Activated CD8-positive, alpha-beta memory T cell treated with anti-CD3 and anti-CD28 coated beads, Interleukin-2, amount 10 ng/mL, durations not matched to agents 7 days and 5 days (primary cell): ENCODE data around the gene LGALSL. TPM values are rescaled to one million over a fixed set of nuclear protein-coding genes. Genes with fewer than 3 reads are reported as not detected.

ENCODE experiments used
- ATAC-seq: fragments of 150-1000 bp; cut with Tn5 transposase; one replicate; pipeline ENCODE4 v1.10.0; 2021; ENCODE audit warnings: moderate library complexity
- CTCF ChIA-PET: fragments of 350-600 bp; sonication (Branson Sonifier 250); formaldehyde crosslinking; loops from one replicate; lab custom pipeline; 2021; ENCODE audit warnings: antibody characterized with exemption; lab: Charles Lee
- DNase-seq: peaks from one replicate; pipeline ENCODE4 v3.0.0-alpha.2; 2020
- H3K27ac Mint-ChIP-seq: one replicate; pipeline ENCODE4 v1.8.0; 2021; ENCODE audit warnings: mild to moderate bottlenecking, mixed read lengths
- H3K27me3 Mint-ChIP-seq: one replicate; pipeline ENCODE4 v1.8.0; 2021; ENCODE audit warnings: mixed read lengths
- H3K36me3 Mint-ChIP-seq: one replicate; pipeline ENCODE4 v1.8.0; 2021; ENCODE audit warnings: mild to moderate bottlenecking, mixed read lengths
- H3K4me1 Mint-ChIP-seq: one replicate; pipeline ENCODE4 v1.8.0; 2021; ENCODE audit warnings: mixed read lengths
- H3K4me3 Mint-ChIP-seq: one replicate; pipeline ENCODE4 v1.8.0; 2021; ENCODE audit warnings: mild to moderate bottlenecking, moderate library complexity, mixed read lengths
- H3K9me3 Mint-ChIP-seq: one replicate; pipeline ENCODE4 v1.8.0; 2022; ENCODE audit warnings: low read depth, mixed read lengths
- total RNA-seq, 2 experiments: library from RNA; stranded (reverse); gene quantifications; one replicate each; pipeline ENCODE4 v1.2.3, GENCODE V29; 2021

Gene LGALSL
- total RNA-seq, 2 experiments from 2014 or later, result 1.1 to 1.3 TPM

DNA sequence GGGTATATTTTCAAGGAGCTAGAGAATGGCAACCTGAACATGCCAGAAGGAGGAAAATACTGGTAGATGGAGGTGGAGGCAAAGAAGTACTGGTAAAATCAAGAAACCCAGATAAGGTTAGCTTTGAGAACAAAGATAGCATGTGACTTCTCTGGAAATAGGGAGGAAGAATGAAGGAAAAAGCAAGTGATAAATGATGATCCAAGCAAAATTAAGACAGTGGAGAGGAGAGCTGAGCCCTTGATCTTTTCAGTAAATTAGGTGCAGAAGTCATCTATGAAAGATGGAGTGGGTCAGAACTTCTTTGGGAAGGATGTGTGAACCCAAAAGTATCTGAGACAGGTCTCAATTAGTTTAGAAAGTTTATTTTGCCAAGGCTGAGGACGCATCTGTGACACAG, 44.5 kb downstream of the LGALSL start:
- no peak overlapping the region for H3K4me3 Mint-ChIP-seq
- DNase-seq, result no peak
- peaks cover 29% of the 10 kb centered on the region for H3K4me1 Mint-ChIP-seq
- peaks cover 22% of the 10 kb centered on the region for H3K27me3 Mint-ChIP-seq
- H3K9me3 Mint-ChIP-seq, result no peaks in the 10 kb centered on the region
- CTCF ChIA-PET, result interaction anchor here (1.2 to 8.4 kb wide), 3 partner anchors 10 to 167 kb away, joined by 3 to 48 read pairs (median 7); no protein-coding TSS in a partner anchor
- no peaks in the 10 kb centered on the region for H3K36me3 Mint-ChIP-seq
- H3K27ac Mint-ChIP-seq, result no peak overlapping the region
- no peak for ATAC-seq

DNA sequence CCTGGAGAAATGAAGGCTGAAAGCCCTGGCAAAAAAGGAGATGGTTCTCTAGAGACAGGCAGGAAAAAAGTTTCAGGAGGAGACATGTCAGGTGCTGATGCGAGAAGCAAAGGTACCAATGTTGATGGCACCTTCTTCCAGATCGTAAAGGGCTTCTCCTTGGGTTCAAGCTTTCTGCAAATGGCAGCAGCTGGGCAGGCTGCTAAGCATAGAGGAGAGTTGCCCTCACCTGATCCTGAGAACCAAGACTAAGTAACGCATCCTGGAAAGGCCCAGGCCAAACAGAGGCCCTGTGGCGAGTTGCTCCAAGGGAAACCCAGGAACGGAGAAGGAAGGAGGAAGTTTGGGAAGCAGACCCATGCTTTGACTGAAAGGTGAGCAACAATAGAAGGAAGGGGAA, 46.6 kb downstream of the LGALSL start:
- Mint-ChIP-seq H3K4me3 (no peak overlapping the region), H3K9me3 (no peaks in the 10 kb centered on the region), H3K4me1 (peaks cover 29% of the 10 kb centered on the region), H3K27ac (no peak overlapping the region), H3K27me3 (peaks cover 18% of the 10 kb centered on the region), H3K36me3 (no peaks in the 10 kb centered on the region)
- CTCF ChIA-PET, result interaction anchor here (0.9 to 8.4 kb wide), 2 partner anchors 12 to 366 kb away, joined by 3 to 48 read pairs; no protein-coding TSS in a partner anchor
- DNase-seq (no peak), ATAC-seq (no peak)

DNA sequence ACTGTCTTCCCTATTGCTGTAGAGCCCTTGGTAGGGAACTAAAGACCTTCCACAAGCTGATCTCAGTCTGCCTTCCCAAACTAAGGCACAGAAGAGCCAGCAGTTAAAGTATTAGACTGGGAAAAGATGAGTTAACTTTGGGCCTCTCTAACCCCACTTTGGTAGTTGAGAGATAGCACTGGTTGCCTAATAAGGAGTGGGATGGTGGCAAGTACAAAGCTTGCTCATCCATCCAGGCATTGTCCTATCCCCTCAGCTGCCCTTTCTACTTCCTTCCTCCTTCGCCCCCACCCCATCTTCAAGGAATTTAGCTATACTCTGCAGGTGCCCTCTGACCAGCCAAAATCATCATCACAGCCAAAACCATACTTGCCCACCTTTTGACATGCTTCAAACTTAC, 48.0 kb downstream of the LGALSL start:
- Mint-ChIP-seq H3K4me3 (no peak overlapping the region), H3K27ac (no peak overlapping the region), H3K36me3 (no peaks in the 10 kb centered on the region), H3K27me3 (peaks cover 16% of the 10 kb centered on the region), H3K9me3 (no peaks in the 10 kb centered on the region), H3K4me1 (peaks cover 27% of the 10 kb centered on the region)
- no peak for DNase-seq
- no peak for ATAC-seq
- CTCF ChIA-PET, result interaction anchor here (1.3 to 8.4 kb wide), 4 partner anchors 14 to 566 kb away, joined by 4 to 48 read pairs (median 7); no protein-coding TSS in a partner anchor

DNA sequence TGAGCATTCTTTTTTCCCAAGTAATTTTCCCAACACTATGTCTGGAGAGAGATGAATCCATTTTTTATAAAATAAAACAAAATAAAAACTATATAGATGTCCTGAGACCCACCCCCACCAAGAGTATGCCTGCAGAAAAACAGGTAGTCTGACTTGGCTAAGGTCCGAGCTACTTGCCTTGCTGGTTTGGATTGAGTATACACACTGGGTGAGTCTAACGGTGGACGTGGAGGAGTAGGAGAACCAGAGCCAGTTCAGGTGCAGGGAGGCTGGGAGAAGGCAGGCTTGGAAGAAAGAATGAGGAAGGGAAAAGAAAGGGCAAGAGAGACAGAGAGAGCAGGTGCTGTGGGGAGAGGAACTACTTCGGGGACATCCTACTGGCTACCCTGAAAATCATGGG, 48.9 kb downstream of the LGALSL start:
- no peak for ATAC-seq
- H3K4me1 Mint-ChIP-seq, result peaks cover 27% of the 10 kb centered on the region
- H3K9me3 Mint-ChIP-seq, result no peaks in the 10 kb centered on the region
- peaks cover 14% of the 10 kb centered on the region for H3K27me3 Mint-ChIP-seq
- CTCF ChIA-PET, result interaction anchor here (0.5 to 8.4 kb wide), 4 partner anchors 8 to 966 kb away, joined by 3 to 48 read pairs (median 6); no protein-coding TSS in a partner anchor
- no peak for DNase-seq
- no peak overlapping the region for H3K4me3 Mint-ChIP-seq
- no peaks in the 10 kb centered on the region for H3K36me3 Mint-ChIP-seq
- no peak overlapping the region for H3K27ac Mint-ChIP-seq

DNA sequence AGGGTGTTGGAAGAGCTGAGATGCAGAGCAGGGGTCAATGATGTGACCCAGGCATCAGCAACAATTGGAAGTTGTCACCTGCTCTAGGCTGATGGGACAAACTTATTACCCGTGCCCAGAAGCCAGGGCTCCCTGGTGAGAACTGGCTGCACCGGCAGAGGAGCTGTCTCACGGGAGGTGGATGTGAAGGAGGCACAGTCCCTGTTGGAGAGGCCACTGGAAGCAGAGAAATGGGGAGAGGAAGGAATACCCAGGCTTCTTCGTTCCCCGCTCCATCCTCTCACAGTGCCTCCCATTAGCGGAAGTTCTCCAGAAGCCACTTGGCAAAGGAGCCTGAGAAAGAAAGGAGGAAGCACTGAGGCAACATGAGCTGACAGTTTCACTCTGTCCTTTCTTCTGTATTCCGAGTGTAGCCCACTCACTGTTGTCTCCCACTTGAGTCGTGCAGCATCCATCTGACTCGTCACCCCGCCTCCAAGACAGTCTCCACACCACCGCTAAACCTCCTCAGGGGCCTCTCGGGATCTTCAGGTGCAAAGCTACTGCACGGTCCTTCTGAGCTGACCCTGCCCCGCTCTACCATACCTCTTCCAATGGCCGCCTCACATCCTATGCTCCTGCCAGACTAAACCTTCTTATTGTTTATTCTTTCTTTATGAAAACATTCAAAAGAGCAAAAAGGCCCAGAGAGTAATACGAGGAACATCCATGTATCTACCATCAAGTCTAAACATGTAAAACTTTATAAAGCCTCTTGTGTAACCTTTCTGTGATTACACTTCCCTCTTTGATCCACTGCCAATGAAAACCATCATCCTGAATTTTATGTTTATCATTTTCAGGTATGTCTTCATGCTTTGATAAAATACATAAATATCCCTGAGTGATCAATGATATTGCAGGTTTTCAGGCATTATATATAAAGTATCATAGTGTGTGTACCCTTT, 51.1 kb downstream of the LGALSL start:
- no peak for ATAC-seq
- Mint-ChIP-seq H3K27me3 (peaks cover 11% of the 10 kb centered on the region), H3K27ac (no peak overlapping the region), H3K4me1 (peaks cover 18% of the 10 kb centered on the region), H3K4me3 (no peak overlapping the region), H3K36me3 (no peaks in the 10 kb centered on the region), H3K9me3 (no peaks in the 10 kb centered on the region)
- DNase-seq, result no peak
- CTCF ChIA-PET, result interaction anchor here (1.1 to 1.3 kb wide), 2 partner anchors 17 to 18 kb away, joined by 3 read pairs; no protein-coding TSS in a partner anchor

DNA sequence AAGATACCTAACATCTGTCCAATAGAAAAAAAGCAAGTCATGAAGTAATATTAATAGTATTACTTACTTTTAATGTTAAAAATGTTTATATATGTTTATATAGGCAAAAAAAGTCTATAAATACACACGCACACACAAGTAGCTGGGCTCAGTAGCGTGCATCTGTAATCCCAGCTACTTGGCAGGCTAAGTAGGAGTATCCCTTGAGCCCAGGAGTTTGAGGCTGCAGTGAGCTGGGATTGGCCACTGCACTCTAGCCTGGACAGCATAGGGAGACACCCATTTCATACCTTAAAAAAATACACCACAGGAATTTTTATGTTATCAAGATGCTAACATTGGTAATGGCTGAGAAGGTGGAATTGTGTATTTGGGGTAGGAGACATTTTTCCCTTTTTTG, 52.7 kb downstream of the LGALSL start:
- Mint-ChIP-seq H3K4me1 (peaks cover 5% of the 10 kb centered on the region), H3K27ac (no peak overlapping the region), H3K36me3 (no peaks in the 10 kb centered on the region), H3K27me3 (peaks cover 11% of the 10 kb centered on the region), H3K4me3 (no peak overlapping the region), H3K9me3 (no peaks in the 10 kb centered on the region)
- ATAC-seq (no peak), DNase-seq (no peak)
- CTCF ChIA-PET, result interaction anchor here (2.7 kb wide), 1 partner anchor 19 kb away, joined by 7 read pairs; no protein-coding TSS in a partner anchor

Other genes starting within 250 kb of the LGALSL start
- 10 to 100 TPM; 32.9 to 43.5 TPM for gene AFTPH, start 70.2 kb downstream of the LGALSL start, total RNA-seq
- gene SERTAD2, start 199.8 kb downstream of the LGALSL start, total RNA-seq, result 10 to 100 TPM; 24.3 to 53.7 TPM